Measurements from ENCODE around the gene SYP. TPM values are rescaled to one million over a fixed set of nuclear protein-coding genes. Genes with fewer than 3 reads are reported as not detected.

SYP gene
- total and polyA plus RNA-seq, 12 donors: 6.8 to 147 (median 19.4) TPM

- Histone ChIP-seq H3K4me1 (replicated peaks in 1 of 2) (no peaks in the 10 kb centered on the region), H3K27me3 (peaks cover 6% of the 10 kb centered on the region), H3K4me3 (no peak overlapping the region), H3K27ac (no peak overlapping the region), H3K9me3 (replicated peaks in 1 of 3) (no peaks in the 10 kb centered on the region), H3K36me3 (replicated peaks in 1 of 2) (no peaks in the 10 kb centered on the region)
- no peak for DNase-seq
- intact Hi-C loops (cut with DNase I): no loop called here
- 66 to 82% (median 77%) methylated on average over 2 to 13 of the region's 13 CpGs for WGBS, 4 donors
- TF ChIP-seq CTCF (IDR thresholded peaks at IDR 0.05): no peak
- TF ChIP-seq POLR2A (IDR thresholded peaks at IDR 0.05): no peak
Measured at GRCh38 chrX:49205443-49205842, 5.5 kb upstream of the SYP start.

GRCh38 chrX:49204709-49205108 lies 4.7 kb upstream of the SYP start:
- intact Hi-C loops (cut with DNase I): no loop called here

GRCh38 chrX:49204017-49204416 lies 4.0 kb upstream of the SYP start:
- Histone ChIP-seq H3K27ac (no peak overlapping the region), H3K27me3 (peaks cover 6% of the 10 kb centered on the region), H3K36me3 (replicated peaks in 1 of 2) (no peaks in the 10 kb centered on the region), H3K4me3 (no peak overlapping the region), H3K4me1 (replicated peaks in 1 of 2) (no peaks in the 10 kb centered on the region), H3K9me3 (replicated peaks in 1 of 3) (no peaks in the 10 kb centered on the region)
- intact Hi-C loops (cut with DNase I): no loop called here
- no peak for TF ChIP-seq POLR2A (IDR thresholded peaks at IDR 0.05)
- no peak for TF ChIP-seq CTCF (IDR thresholded peaks at IDR 0.05)
- WGBS, 4 donors: 81 to 92% (median 87%) methylated on average over 2 to 6 of the region's 6 CpGs
- DNase-seq: no peak

More at GRCh38 chrX:49204709-49205108, 4.7 kb upstream of the SYP start:
- 40 to 59% (median 48%) methylated on average over 3 to 4 of the region's 4 CpGs for WGBS, 4 donors
- Histone ChIP-seq H3K27ac (no peak overlapping the region), H3K4me3 (no peak overlapping the region), H3K4me1 (replicated peaks in 1 of 2) (no peaks in the 10 kb centered on the region), H3K9me3 (replicated peaks in 1 of 3) (no peaks in the 10 kb centered on the region), H3K27me3 (peaks cover 6% of the 10 kb centered on the region), H3K36me3 (replicated peaks in 1 of 2) (no peaks in the 10 kb centered on the region)
- no peak for DNase-seq
- TF ChIP-seq CTCF (IDR thresholded peaks at IDR 0.05) (no peak), POLR2A (IDR thresholded peaks at IDR 0.05) (no peak)

GRCh38 chrX:49203536-49203935 lies 3.5 kb upstream of the SYP start:
- WGBS, 4 donors: 67 to 80% (median 73%) methylated on average over 3 of the region's 3 CpGs
- DNase-seq: no peak
- TF ChIP-seq CTCF (IDR thresholded peaks at IDR 0.05) (no peak), POLR2A (IDR thresholded peaks at IDR 0.05) (no peak)
- Histone ChIP-seq H3K27ac (no peak overlapping the region), H3K36me3 (replicated peaks in 1 of 2) (no peaks in the 10 kb centered on the region), H3K27me3 (peaks cover 6% of the 10 kb centered on the region), H3K4me3 (no peak overlapping the region), H3K4me1 (replicated peaks in 1 of 2) (no peaks in the 10 kb centered on the region), H3K9me3 (replicated peaks in 1 of 3) (no peaks in the 10 kb centered on the region)
- intact Hi-C loops (cut with DNase I): no loop called here
